OCI-LY1 (cell line): Measurements from ENCODE around the gene RAPGEF3.

ENCODE experiments used
- EZH2 ChIP-seq: fragments of 200-600 bp; sonication (generic), shearing (Covaris generic); IDR thresholded peaks from 2 replicates; pipeline ENCODE4 v1.8.0; 2017; ENCODE audit warnings: borderline replicate concordance, mixed run types, mild to moderate bottlenecking, antibody characterized with exemption, low read length, moderate library complexity, mixed read lengths
- TF ChIP-seq, protein P1 (sequence below): fragments of 200-600 bp; sonication (generic), shearing (Covaris generic); IDR thresholded peaks from 2 replicates; pipeline ENCODE4 v1.5.1; 2017; ENCODE audit warnings: mild to moderate bottlenecking, antibody characterized with exemption, low read length, moderate library complexity, mixed read lengths

GRCh38 chr12:47755655-47756562 is 2.8 kb downstream of the RAPGEF3 start:
- no peak for TF ChIP-seq EZH2
- TF ChIP-seq, protein P1, sequence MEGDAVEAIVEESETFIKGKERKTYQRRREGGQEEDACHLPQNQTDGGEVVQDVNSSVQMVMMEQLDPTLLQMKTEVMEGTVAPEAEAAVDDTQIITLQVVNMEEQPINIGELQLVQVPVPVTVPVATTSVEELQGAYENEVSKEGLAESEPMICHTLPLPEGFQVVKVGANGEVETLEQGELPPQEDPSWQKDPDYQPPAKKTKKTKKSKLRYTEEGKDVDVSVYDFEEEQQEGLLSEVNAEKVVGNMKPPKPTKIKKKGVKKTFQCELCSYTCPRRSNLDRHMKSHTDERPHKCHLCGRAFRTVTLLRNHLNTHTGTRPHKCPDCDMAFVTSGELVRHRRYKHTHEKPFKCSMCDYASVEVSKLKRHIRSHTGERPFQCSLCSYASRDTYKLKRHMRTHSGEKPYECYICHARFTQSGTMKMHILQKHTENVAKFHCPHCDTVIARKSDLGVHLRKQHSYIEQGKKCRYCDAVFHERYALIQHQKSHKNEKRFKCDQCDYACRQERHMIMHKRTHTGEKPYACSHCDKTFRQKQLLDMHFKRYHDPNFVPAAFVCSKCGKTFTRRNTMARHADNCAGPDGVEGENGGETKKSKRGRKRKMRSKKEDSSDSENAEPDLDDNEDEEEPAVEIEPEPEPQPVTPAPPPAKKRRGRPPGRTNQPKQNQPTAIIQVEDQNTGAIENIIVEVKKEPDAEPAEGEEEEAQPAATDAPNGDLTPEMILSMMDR = no peak
